Caco-2 (cell line): ENCODE data around the gene PIK3R2. TPM values are rescaled to one million over a fixed set of nuclear protein-coding genes. Genes with fewer than 3 reads are reported as not detected.

Experiments used
- BruUV-seq: library from RNA; stranded (reverse); fragments of 400-500 nt; replicated peaks from 2 replicates; lab custom pipeline; 2021; lab: Mats Ljungman, UMichigan
- CTCF ChIA-PET: fragments of 300-600 bp; sonication (Branson Sonifier 250); formaldehyde crosslinking; loops from one replicate; lab custom pipeline; 2022; ENCODE audit warnings: antibody characterized with exemption; lab: Charles Lee
- POLR2A ChIA-PET: fragments of 300-600 bp; sonication (Branson Sonifier 250); formaldehyde crosslinking; loops from one replicate; lab custom pipeline; 2022; ENCODE audit warnings: antibody characterized with exemption; lab: Charles Lee
- DNase-seq, 2 experiments: peaks; one replicate each; pipeline versions ENCODE4 v3.0.0 to v3.0.0-alpha.2; 2020 to 2022
- H3K27me3 ChIP-seq: replicated peaks from 2 replicates; pipeline ENCODE4 v1.6.0; 2011; ENCODE audit warnings: low read length; ENCODE audit not compliant: control insufficient read depth, insufficient read depth
- H3K36me3 ChIP-seq: 2 replicates; pipeline ENCODE4 v1.5.1; 2011; ENCODE audit warnings: low read length; ENCODE audit not compliant: control insufficient read depth, insufficient read depth
- H3K4me1 ChIP-seq: fragments of 250-450 bp; sonication (Bioruptor Pico); 2 replicates; pipeline ENCODE4 v1.5.1; 2020; ENCODE audit warnings: mild to moderate bottlenecking
- H3K4me3 ChIP-seq: 2 replicates; pipeline ENCODE4 v1.5.1; 2011; ENCODE audit warnings: low read depth, mild to moderate bottlenecking, control low read depth, low read length
- H3K9me3 ChIP-seq: fragments of 250-450 bp; sonication (Bioruptor Pico); 2 replicates; pipeline ENCODE4 v1.5.1; 2020; ENCODE audit warnings: mild to moderate bottlenecking, moderate library complexity
- H3K27ac Mint-ChIP-seq: one replicate; pipeline ENCODE4 v1.8.0; 2022; ENCODE audit warnings: mixed read lengths; ENCODE audit not compliant: unreplicated experiment
- H3K27me3 Mint-ChIP-seq: one replicate; pipeline ENCODE4 v1.8.0; 2022; ENCODE audit warnings: mixed read lengths; ENCODE audit not compliant: insufficient read depth, unreplicated experiment
- H3K36me3 Mint-ChIP-seq: one replicate; pipeline ENCODE4 v1.8.0; 2022; ENCODE audit warnings: mild to moderate bottlenecking, mixed read lengths; ENCODE audit not compliant: insufficient read depth, unreplicated experiment
- H3K4me1 Mint-ChIP-seq: one replicate; pipeline ENCODE4 v1.8.0; 2022; ENCODE audit warnings: low read depth, mixed read lengths; ENCODE audit not compliant: unreplicated experiment
- H3K4me3 Mint-ChIP-seq: one replicate; pipeline ENCODE4 v1.8.0; 2022; ENCODE audit warnings: mild to moderate bottlenecking, moderate library complexity, mixed read lengths; ENCODE audit not compliant: unreplicated experiment
- H3K9me3 Mint-ChIP-seq: one replicate; pipeline ENCODE4 v1.8.0; 2022; ENCODE audit warnings: mixed read lengths; ENCODE audit not compliant: unreplicated experiment
- CTCF ChIP-seq, 2 experiments: fragments of 200-600 bp in 1 of 2; IDR thresholded peaks; 1 replicate in 1 of 2; 2 replicates in 1 of 2; pipeline versions ENCODE4 v1.5.1 to v1.8.0; 2011 to 2022; ENCODE audit warnings: antibody characterized with exemption in 1 of 2, control low read depth in 1 of 2, inconsistent platforms in 1 of 2, low read depth in 1 of 2, low read length in 1 of 2, mild to moderate bottlenecking in 1 of 2, moderate library complexity in 1 of 2; ENCODE audit not compliant: insufficient read depth in 1 of 2, severe bottlenecking in 1 of 2, unreplicated experiment in 1 of 2
- intact Hi-C: fragments of 100-400 bp; cut with micrococcal nuclease; formaldehyde crosslinking; loops from one replicate; pipeline ENCODE4 v1.10.0; 2022; ENCODE audit not compliant: unreplicated experiment
- total RNA-seq: library from RNA; stranded (reverse); gene quantifications from 2 replicates; pipeline ENCODE4 v1.2.3, GENCODE V29; 2022

Gene PIK3R2
- total RNA-seq, 1 experiment from 2014 or later: 34.3 TPM

- Histone ChIP-seq H3K4me3 (no peak overlapping the region), H3K27me3 (no peaks in the 10 kb centered on the region), H3K9me3 (no peaks in the 10 kb centered on the region), H3K36me3 (no peaks in the 10 kb centered on the region), H3K4me1 (peaks cover 17% of the 10 kb centered on the region)
- DNase-seq: no peak
- H3K4me1 Mint-ChIP-seq: peaks cover 8% of the 10 kb centered on the region
- TF ChIP-seq CTCF (IDR thresholded peaks at IDR 0.05; ENCODE audit: insufficient read depth in 1 of 2, low read depth in 1 of 2, low read length in 1 of 2, severe bottlenecking in 1 of 2, unreplicated experiment in 1 of 2): no peak
- intact Hi-C loops: no loop called here
- no peak overlapping the region for H3K4me3 Mint-ChIP-seq
- H3K27me3 Mint-ChIP-seq: no peaks in the 10 kb centered on the region
- no peaks in the 10 kb centered on the region for H3K36me3 Mint-ChIP-seq
- no TSS peak for BruUV-seq
- POLR2A ChIA-PET: no interaction called here
- CTCF ChIA-PET: no interaction called here
- H3K27ac Mint-ChIP-seq: no peak overlapping the region
- H3K9me3 Mint-ChIP-seq: no peaks in the 10 kb centered on the region
Measured at GRCh38 chr19:18107235-18107634, 45.7 kb upstream of the PIK3R2 start.

- peak overlapping the region; percentile 29 for H3K27ac Mint-ChIP-seq
- no peaks in the 10 kb centered on the region for H3K27me3 ChIP-seq
- intact Hi-C loops: no loop called here
- H3K4me3 Mint-ChIP-seq: peak overlapping the region; percentile 74
- H3K4me3 ChIP-seq: peak overlapping the region; percentile 82
- H3K27me3 Mint-ChIP-seq: no peaks in the 10 kb centered on the region
- peaks cover 17% of the 10 kb centered on the region for H3K4me1 ChIP-seq
- H3K9me3 ChIP-seq: no peaks in the 10 kb centered on the region
- ChIA-PET POLR2A (no interaction called here), CTCF (interaction anchor here (0.9 kb wide), 1 partner anchor 44 kb away, joined by 3 read pairs; the partner anchor contains the start of gene PIK3R2)
- no peaks in the 10 kb centered on the region for H3K36me3 Mint-ChIP-seq
- TF ChIP-seq CTCF (IDR thresholded peaks at IDR 0.05; ENCODE audit: insufficient read depth in 1 of 2, low read depth in 1 of 2, low read length in 1 of 2, severe bottlenecking in 1 of 2, unreplicated experiment in 1 of 2): no peak
- peak in 1 of 2 experiments; percentile 63 for DNase-seq
- H3K4me1 Mint-ChIP-seq: peaks cover 8% of the 10 kb centered on the region
- no peaks in the 10 kb centered on the region for H3K9me3 Mint-ChIP-seq
- BruUV-seq: no TSS peak
- no peaks in the 10 kb centered on the region for H3K36me3 ChIP-seq
Measured at GRCh38 chr19:18108897-18109296, 44.1 kb upstream of the PIK3R2 start.

- intact Hi-C loops: no loop called here
- Mint-ChIP-seq H3K27me3 (no peaks in the 10 kb centered on the region), H3K36me3 (no peaks in the 10 kb centered on the region), H3K27ac (peak overlapping the region; percentile 29), H3K9me3 (no peaks in the 10 kb centered on the region), H3K4me1 (peaks cover 8% of the 10 kb centered on the region), H3K4me3 (peak overlapping the region; percentile 74)
- ChIA-PET POLR2A (interaction anchor here (0.7 kb wide), 1 partner anchor 99 kb away, joined by 3 read pairs; no protein-coding TSS in a partner anchor), CTCF (interaction anchor here (0.9 kb wide), 1 partner anchor 43 kb away, joined by 3 read pairs; the partner anchor contains the start of gene PIK3R2)
- H3K4me3 ChIP-seq: peak overlapping the region; percentile 82
- no peak for DNase-seq
- TF ChIP-seq CTCF (IDR thresholded peaks at IDR 0.05; ENCODE audit: insufficient read depth in 1 of 2, low read depth in 1 of 2, low read length in 1 of 2, severe bottlenecking in 1 of 2, unreplicated experiment in 1 of 2): no peak
- peaks cover 17% of the 10 kb centered on the region for H3K4me1 ChIP-seq
- BruUV-seq: TSS peak; percentile 16
- no peaks in the 10 kb centered on the region for H3K27me3 ChIP-seq
- no peaks in the 10 kb centered on the region for H3K36me3 ChIP-seq
- H3K9me3 ChIP-seq: no peaks in the 10 kb centered on the region
Measured at GRCh38 chr19:18109341-18109732, 43.6 kb upstream of the PIK3R2 start.
